Tongue (tissue), 2 donors: Measurements from ENCODE around the gene MEGF6. TPM values are rescaled to one million over a fixed set of nuclear protein-coding genes. Genes with fewer than 3 reads are reported as not detected.

Source experiments
- DNase-seq: peaks from one replicate; pipeline ENCODE4 v3.0.0-alpha.2; 2015
- total RNA-seq: library from RNA; depleted of rRNA; stranded (reverse); fragments of >200 nt; gene quantifications from one replicate; pipeline ENCODE4 v1.2.3, GENCODE V29; 2014

MEGF6 gene
- total RNA-seq, 1 donor from 2014 or later = 33.6 TPM

DNA sequence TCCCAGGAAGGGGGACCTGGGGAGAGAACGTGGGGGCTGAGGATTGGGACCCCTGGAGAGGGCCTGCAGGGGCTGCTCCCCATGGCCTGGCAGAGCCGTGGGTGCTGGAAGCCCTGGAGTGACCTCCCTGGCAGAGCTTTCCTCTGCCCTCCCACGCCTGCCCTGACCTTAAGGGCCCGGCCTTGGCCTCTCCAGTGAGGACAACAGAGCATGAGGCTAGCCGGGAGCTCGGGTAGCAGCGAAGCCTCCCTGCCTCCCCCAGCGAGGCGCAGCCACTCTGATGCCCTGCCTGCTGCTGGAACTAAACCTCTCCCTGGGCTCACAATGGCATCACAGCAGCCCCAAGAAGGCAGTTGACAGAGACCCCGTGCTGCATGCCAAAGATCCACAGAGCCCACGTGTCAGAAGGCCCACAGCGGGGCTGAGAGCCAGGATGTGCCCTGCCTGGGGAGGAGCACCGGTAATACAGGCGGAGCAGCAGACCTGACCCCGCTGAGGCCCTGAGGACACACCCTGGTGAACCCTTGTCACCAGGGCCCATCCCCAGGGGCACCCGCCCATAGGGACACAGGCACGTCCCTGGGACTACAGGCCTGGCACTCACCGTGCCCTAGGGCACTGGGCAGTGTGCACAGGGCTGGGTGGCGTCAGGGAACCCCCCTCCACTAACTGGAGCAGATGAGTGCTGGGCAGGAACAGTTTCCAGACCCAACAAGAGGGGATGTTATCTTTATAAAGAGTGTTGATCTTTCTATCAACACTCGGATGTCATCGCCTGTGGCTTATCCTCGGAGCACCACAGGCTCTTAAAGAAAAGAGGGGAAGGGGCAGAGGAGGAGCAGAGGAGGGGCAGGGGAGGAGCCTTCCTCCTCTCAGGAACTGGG, 108.4 kb downstream of the MEGF6 start:
- DNase-seq = no peak

- DNase-seq = peak; percentile 77
Measured at GRCh38 chr1:3501856-3502640, 109.3 kb downstream of the MEGF6 start.

- DNase-seq = no peak
Measured at GRCh38 chr1:3501437-3501836, 109.9 kb downstream of the MEGF6 start.

DNA sequence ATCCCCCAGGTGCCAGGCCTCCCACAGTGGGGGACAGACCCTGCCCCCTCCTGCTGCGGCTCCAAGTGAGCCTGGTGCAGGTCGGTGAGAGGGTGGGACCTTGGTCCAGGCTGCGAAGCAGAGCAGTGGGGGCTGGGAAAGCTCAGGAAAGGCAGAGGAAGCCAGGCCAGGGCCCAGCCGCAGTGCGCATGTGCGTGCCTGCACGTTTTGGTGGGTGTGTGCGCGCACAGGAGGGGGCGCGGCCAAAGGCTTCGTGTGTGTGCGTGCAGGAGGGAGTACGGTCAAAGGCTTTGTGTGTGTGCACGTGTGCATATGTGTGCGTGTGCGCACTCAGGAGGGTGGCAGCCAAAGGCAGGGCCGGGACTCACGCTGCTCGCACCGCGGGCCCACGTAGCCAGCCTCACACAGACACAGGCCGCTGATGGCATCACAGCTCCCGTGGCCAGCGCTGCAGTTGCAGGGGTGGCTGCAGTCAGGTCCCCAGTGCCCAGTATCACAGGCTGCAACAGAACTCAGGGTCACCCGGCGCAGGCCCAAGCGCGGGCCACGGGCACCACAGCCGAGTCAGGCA, 111.0 kb downstream of the MEGF6 start:
- DNase-seq = no peak

DNA sequence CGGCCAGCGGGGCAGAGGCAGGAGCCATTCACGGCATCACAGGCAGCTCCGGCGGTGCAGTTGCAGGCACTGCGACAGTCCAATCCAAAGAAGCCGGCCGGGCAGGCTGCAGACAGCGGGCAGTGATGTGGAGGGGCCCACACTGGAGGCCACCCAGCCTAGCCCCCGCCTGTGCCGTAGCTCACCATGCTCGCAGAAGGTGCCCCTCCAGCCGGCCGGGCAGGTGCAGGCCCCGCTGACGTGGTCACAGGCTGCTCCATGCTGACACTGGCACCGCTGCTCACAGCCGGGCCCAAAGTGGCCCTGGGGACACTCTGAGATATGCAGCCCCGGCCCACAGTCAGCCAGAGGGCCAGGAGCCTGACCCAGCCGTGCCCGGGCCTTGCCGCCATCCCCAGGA, 111.7 kb downstream of the MEGF6 start:
- no peak for DNase-seq

- DNase-seq = no peak
Measured at GRCh38 chr1:3498986-3499385, 112.3 kb downstream of the MEGF6 start.

DNA sequence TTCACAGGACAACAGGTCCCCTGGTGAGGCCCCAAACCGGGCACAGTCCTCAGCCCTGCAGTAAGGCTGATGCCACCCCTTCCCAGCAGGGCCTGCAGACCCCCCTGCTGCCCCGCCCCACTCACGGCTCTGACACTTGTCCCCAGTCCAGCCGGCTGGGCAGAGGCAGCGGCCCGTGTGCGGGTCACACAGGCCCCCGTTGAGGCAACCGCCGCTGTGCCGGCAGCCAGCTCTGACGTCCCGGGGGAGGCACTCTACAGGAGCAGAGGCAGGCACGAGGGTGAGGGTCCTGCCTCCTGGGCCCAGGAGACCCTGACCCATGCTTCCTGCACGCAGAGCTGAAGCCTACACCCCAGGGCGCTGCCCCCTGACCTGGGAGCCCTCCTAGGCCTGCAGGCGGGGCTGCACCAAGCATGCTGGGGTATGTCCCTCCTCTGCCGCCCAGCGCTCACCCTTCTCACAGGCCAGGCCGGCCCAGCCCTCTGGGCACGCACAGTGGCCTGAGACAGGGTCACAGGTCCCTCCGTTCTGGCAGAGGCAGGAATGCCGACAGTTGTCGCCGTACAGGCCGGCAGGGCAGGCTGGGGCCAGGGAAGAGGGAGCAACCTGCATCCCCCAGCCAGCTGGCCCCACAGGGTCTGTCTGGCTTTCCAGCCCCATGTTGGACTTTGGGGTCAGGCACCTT, 112.9 kb downstream of the MEGF6 start:
- DNase-seq = no peak

DNA sequence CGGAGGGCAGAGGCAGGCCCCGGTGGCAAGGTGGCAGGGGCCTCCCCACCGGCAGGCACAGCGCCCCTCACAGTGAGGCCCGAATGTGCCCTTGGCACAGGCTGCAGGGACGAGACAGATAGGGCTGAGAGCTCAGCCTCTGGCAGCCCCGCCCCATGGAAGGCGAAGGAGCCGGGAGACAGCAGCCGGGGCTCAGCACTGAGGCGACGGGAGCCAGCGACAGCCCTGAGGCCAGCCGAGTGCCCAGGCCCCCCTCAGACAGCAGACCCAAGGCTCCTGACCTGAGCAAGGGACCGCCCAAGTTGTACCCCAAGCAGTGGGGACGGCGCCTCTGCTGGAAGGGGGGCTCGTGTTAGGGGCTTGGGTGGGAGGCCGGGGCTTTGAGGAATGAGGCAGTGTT, 113.8 kb downstream of the MEGF6 start:
- DNase-seq = no peak

GRCh38 chr1:3496916-3497315, 114.4 kb downstream of the MEGF6 start:
- no peak for DNase-seq

- DNase-seq = no peak
Measured at GRCh38 chr1:3495776-3496745, 115.2 kb downstream of the MEGF6 start.

- DNase-seq = no peak
Measured at GRCh38 chr1:3494321-3495308, 116.7 kb downstream of the MEGF6 start.

DNA sequence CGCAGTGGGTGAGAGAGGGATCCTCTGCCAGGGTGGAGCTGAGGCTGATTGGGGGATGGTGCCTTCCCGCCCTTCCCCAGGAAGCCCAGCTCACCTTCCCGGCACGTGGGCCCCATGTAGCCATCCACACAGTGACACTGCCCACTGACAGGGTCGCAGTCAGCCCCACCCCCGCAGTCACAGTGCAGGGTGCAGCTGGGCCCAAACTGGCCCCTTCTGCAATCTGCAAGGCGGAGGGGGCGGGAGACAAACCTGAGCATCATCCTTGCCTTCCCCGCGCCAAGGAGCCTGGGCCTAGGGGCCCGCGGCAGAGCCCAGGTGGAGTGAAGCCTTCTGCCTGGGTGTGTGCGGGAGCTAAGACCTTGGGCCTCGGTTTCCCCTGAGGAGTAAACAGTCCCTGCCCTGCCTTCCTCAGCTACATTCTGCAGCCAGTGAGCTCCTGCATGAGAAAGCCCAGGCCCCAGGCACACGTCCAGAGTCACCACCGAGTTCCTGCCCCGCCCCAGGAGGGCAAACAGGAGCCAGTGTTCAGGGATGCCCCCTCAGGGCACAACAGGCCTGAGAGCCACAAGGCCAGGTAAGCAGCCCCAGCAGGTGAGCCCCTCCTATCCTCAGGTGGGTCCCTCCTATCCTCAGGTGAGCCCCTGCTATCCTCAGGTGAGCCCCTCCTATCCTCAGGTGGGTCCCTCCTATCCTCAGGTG, 118.6 kb downstream of the MEGF6 start:
- no peak for DNase-seq

DNA sequence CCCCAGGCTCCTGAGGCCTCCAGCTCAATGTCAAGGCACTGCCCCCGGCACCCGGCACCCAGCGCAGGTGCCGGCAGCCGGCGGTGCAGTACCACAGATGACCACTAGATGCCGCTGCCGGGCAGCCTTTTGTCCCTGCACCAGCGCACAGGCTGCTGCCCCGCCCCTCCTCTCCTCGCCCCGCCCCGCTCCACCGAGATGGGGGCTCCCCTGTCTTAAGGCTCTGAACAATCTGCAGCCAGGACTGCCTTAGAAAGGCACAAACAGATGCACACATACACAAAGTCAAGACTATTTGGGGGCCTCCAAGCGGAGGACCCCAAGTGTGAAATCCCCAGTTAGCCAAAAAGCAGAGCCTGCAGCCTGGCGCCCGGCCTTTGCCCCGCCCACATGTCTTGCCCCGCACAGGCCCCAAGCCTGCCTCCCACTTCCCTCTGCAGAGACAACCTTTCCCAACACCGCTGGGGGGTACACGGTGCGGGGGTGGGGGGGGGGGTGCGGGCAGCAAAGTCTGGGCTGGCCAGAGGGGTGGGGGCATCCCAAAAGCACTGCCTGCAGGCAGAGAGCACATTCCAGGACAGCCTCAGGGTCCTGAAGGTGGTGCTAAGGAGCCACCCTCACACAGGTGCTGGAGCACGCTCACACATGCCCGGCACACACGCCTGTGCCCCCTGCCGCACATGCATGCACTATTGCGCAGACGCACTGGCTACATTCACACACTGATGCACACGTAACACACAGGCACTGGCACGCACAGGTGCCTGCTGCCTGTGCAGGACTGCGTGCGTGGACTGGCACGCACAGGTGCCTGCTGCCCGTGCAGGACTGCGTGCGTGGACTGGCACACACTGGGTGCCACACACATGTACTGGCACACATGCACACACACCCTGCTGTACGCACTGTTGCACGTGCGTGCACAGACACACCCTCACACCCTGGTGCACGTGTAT, 119.7 kb downstream of the MEGF6 start:
- DNase-seq = peak; percentile 89

DNA sequence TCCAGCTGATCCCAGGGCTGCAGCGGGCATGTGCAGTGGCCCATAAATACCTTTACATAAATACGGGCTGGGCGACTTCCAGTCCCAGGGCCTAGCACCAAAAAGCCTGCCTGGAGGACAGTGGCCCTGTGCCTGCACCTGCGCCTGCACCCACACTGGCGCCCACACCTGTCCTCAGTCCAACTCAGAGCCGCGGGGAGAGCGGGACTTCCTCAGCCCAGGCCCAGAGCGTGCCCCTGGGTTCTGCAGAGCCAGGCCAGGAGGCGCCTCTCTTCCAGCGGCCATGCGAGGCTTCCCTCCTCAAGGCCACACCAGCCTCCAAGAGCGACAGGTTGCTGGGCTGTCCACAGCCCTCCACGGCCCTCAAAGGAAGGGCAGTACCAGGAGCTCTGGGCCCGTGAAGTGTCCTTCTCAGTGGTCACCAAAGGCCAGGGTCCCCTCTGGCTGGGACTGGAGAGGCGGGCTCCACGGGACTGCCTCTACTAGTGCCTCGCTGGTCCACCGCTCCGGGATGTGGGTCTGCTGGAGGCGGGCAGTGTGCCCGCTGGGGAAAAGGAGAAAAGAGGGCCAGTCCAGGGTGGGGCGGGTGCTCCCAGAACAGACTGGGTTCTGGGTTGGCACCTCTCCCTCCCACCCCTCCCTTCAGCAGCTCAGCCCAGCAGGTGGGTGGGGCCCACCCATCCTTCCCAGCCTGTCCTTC, 121.1 kb downstream of the MEGF6 start:
- no peak for DNase-seq

GRCh38 chr1:3488432-3488831, 122.9 kb downstream of the MEGF6 start:
- DNase-seq = no peak

- DNase-seq = no peak
Measured at GRCh38 chr1:3485016-3485415, 126.3 kb downstream of the MEGF6 start.

DNA sequence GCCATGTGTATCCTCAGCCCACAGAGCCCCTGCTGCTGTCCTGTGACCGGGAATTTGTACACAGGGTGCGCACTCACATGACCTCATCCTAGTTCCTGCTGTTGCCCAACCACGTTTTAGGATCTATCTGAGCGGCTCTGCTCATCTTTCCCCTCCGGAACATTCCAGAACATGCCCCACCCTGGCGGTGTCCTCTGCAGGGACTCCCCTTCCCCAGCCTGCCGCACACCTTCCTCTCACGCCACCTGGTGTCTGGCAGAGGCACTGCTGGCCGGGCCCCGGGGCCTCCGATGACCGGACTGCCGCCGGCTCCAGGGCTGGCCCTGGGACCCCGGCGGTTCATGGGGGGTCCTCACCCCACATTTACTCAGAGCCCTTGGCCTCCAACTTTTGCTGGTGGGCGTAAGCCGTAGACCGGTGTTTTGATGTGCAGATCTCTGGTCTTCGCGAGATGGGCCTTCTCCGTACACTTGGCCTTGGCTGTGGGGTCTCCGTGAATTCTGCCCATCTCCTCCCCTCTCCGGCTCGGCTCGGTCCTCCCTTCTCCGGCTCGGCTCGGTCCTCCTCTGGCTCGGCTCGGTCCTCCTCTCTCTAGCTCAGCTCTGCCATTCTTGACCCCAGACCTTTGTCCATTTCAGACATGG, 127.4 kb downstream of the MEGF6 start:
- DNase-seq = peak; percentile 58
